Osteocyte (in vitro differentiated cells): ENCODE data around the gene C5orf22. TPM values are rescaled to one million over a fixed set of nuclear protein-coding genes. Genes with fewer than 3 reads are reported as not detected.
A peak's percentile ranks its signal among the peaks of the same experiment; 100 is the strongest.

Experiments
- DNase-seq: peaks from one replicate; pipeline ENCODE4 v3.0.0; 2021; ENCODE audit warnings: mixed read lengths; ENCODE audit not compliant: unreplicated experiment; ENCODE audit errors: extremely low spot score
- H3K27ac Mint-ChIP-seq: one replicate; pipeline ENCODE4 v1.8.0; 2021; ENCODE audit warnings: mild to moderate bottlenecking, mixed read lengths; ENCODE audit not compliant: unreplicated experiment
- H3K27me3 Mint-ChIP-seq: one replicate; pipeline ENCODE4 v1.8.0; 2021; ENCODE audit warnings: mixed read lengths; ENCODE audit not compliant: unreplicated experiment
- H3K36me3 Mint-ChIP-seq: one replicate; pipeline ENCODE4 v1.8.0; 2021; ENCODE audit warnings: mixed read lengths; ENCODE audit not compliant: unreplicated experiment
- H3K4me1 Mint-ChIP-seq: one replicate; pipeline ENCODE4 v1.8.0; 2021; ENCODE audit warnings: mixed read lengths; ENCODE audit not compliant: unreplicated experiment
- H3K4me3 Mint-ChIP-seq: one replicate; pipeline ENCODE4 v1.8.0; 2021; ENCODE audit warnings: mild to moderate bottlenecking, moderate library complexity, mixed read lengths; ENCODE audit not compliant: unreplicated experiment
- H3K9me3 Mint-ChIP-seq: one replicate; pipeline ENCODE4 v1.8.0; 2021; ENCODE audit warnings: mixed read lengths; ENCODE audit not compliant: unreplicated experiment
- total RNA-seq: library from RNA; stranded (reverse); gene quantifications from 2 replicates; pipeline ENCODE4 v1.2.1, GENCODE V29; 2021
- TF ChIP-seq, protein P1 (sequence below): fragments of 200-600 bp; sonication (generic); IDR thresholded peaks from 2 replicates; pipeline ENCODE4 v1.5.0; 2021; ENCODE audit warnings: antibody characterized with exemption, mild to moderate bottlenecking, moderate library complexity

C5orf22 gene
- total RNA-seq, 1 donor from 2014 or later, result 27.9 TPM

DNA sequence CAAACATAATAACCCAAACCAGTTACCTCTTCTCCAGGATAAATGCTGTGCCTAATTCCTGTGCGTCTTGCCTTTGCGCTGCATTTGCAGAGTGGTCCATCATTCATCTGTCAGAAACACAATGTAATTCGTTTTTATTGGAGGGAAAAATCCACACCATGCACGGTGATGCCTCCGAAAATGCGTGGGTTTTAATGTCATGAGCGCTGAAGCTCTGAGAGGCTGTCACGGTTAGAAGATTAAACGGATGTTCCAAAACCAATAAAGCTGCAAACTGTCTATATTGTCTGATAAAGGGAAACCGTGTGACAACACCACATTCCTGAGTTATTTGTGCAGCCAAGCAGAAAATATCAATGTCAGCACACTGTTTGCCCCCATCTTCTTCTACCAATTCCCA lies 27.6 kb upstream of the C5orf22 start:
- H3K4me3 Mint-ChIP-seq, result no peak overlapping the region
- TF ChIP-seq, protein P1, sequence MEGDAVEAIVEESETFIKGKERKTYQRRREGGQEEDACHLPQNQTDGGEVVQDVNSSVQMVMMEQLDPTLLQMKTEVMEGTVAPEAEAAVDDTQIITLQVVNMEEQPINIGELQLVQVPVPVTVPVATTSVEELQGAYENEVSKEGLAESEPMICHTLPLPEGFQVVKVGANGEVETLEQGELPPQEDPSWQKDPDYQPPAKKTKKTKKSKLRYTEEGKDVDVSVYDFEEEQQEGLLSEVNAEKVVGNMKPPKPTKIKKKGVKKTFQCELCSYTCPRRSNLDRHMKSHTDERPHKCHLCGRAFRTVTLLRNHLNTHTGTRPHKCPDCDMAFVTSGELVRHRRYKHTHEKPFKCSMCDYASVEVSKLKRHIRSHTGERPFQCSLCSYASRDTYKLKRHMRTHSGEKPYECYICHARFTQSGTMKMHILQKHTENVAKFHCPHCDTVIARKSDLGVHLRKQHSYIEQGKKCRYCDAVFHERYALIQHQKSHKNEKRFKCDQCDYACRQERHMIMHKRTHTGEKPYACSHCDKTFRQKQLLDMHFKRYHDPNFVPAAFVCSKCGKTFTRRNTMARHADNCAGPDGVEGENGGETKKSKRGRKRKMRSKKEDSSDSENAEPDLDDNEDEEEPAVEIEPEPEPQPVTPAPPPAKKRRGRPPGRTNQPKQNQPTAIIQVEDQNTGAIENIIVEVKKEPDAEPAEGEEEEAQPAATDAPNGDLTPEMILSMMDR, result no peak
- H3K4me1 Mint-ChIP-seq, result no peaks in the 10 kb centered on the region
- no peaks in the 10 kb centered on the region for H3K27me3 Mint-ChIP-seq
- H3K27ac Mint-ChIP-seq, result no peak overlapping the region
- no peak for DNase-seq
- no peaks in the 10 kb centered on the region for H3K9me3 Mint-ChIP-seq
- H3K36me3 Mint-ChIP-seq, result peaks cover 61% of the 10 kb centered on the region

GRCh38 chr5:31511305-31511704 lies 20.8 kb upstream of the C5orf22 start:
- DNase-seq, result no peak
- no peak overlapping the region for H3K27ac Mint-ChIP-seq
- no peaks in the 10 kb centered on the region for H3K9me3 Mint-ChIP-seq
- H3K4me1 Mint-ChIP-seq, result no peaks in the 10 kb centered on the region
- TF ChIP-seq, protein P1, result no peak
- no peak overlapping the region for H3K4me3 Mint-ChIP-seq
- H3K36me3 Mint-ChIP-seq, result peaks cover 61% of the 10 kb centered on the region
- H3K27me3 Mint-ChIP-seq, result no peaks in the 10 kb centered on the region

DNA sequence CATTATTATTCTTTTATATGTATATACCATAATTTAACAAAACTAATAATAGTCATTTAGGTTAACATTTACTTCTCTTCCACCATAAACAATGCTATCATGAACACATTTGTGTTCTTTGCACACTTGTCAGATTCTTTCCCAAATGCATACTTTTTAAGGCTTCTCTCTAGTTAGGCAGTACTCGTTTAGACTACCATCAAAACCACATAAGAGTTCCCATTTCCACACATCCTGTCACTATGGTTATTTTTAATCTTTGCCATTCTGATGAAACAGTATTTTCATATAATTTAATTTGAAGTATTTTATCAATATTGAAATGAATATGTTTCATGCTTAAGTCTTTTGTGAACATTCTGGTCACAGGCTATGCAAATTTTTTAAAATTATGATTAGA lies 15.3 kb upstream of the C5orf22 start:
- TF ChIP-seq, protein P1, result no peak
- H3K4me3 Mint-ChIP-seq, result no peak overlapping the region
- no peaks in the 10 kb centered on the region for H3K4me1 Mint-ChIP-seq
- no peak overlapping the region for H3K27ac Mint-ChIP-seq
- H3K9me3 Mint-ChIP-seq, result no peaks in the 10 kb centered on the region
- no peaks in the 10 kb centered on the region for H3K27me3 Mint-ChIP-seq
- peaks cover 46% of the 10 kb centered on the region for H3K36me3 Mint-ChIP-seq
- no peak for DNase-seq

GRCh38 chr5:31523041-31523440 lies 9.1 kb upstream of the C5orf22 start:
- Mint-ChIP-seq H3K4me3 (no peak overlapping the region), H3K36me3 (peaks cover 56% of the 10 kb centered on the region), H3K27ac (no peak overlapping the region), H3K27me3 (no peaks in the 10 kb centered on the region), H3K4me1 (no peaks in the 10 kb centered on the region), H3K9me3 (peaks cover 4% of the 10 kb centered on the region)
- DNase-seq, result no peak
- TF ChIP-seq, protein P1, result no peak

- H3K27ac Mint-ChIP-seq, result no peak overlapping the region
Measured at GRCh38 chr5:31530541-31531265, 1.4 kb upstream of the C5orf22 start.

More at GRCh38 chr5:31530541-31531265, 1.4 kb upstream of the C5orf22 start:
- peaks cover 38% of the 10 kb centered on the region for H3K36me3 Mint-ChIP-seq
- TF ChIP-seq, protein P1, result no peak
- H3K9me3 Mint-ChIP-seq, result no peaks in the 10 kb centered on the region
- peaks cover 44% of the 10 kb centered on the region for H3K4me1 Mint-ChIP-seq
- H3K4me3 Mint-ChIP-seq, result peak overlapping the region; percentile 98
- no peak for DNase-seq
- no peaks in the 10 kb centered on the region for H3K27me3 Mint-ChIP-seq
